ENCODE measurements around the gene KRTDAP. TPM values are rescaled to one million over a fixed set of nuclear protein-coding genes. Genes with fewer than 3 reads are reported as not detected.
"Not testable (repeated sequence)": the region's sequence is repeated elsewhere in the genome, so short reads cannot be mapped to it uniquely, and the experiment has no call there.

The KRTDAP gene
- total RNA-seq, 1 experiment from 2014 or later: not detected

- in situ Hi-C loops (cut with HindIII; ENCODE audit: low pct_unique_long_range_greater_than_20kb, low sequenced_read_pairs): no loop called here
- DNase-seq (ENCODE audit: low read depth, low spot score): no peak
Observed at GRCh38 chr19:35497406-35497805, 7.1 kb upstream of the KRTDAP start.

GRCh38 chr19:35495107-35496064 is 5.1 kb upstream of the KRTDAP start:
- in situ Hi-C loops (cut with HindIII; ENCODE audit: low pct_unique_long_range_greater_than_20kb, low sequenced_read_pairs): no loop called here

GRCh38 chr19:35493971-35494370 is 3.7 kb upstream of the KRTDAP start:
- in situ Hi-C loops (cut with HindIII; ENCODE audit: low pct_unique_long_range_greater_than_20kb, low sequenced_read_pairs): no loop called here

More at GRCh38 chr19:35495107-35496064, 5.1 kb upstream of the KRTDAP start:
- peak; percentile 68 for DNase-seq (ENCODE audit: low read depth, low spot score)

GRCh38 chr19:35491836-35492360 is 1.6 kb upstream of the KRTDAP start:
- no peak for DNase-seq (ENCODE audit: low read depth, low spot score)
- in situ Hi-C loops (cut with HindIII; ENCODE audit: low pct_unique_long_range_greater_than_20kb, low sequenced_read_pairs): no loop called here

More at GRCh38 chr19:35493971-35494370, 3.7 kb upstream of the KRTDAP start:
- DNase-seq (ENCODE audit: low read depth, low spot score): no peak

GRCh38 chr19:35488677-35489076 is 1.6 kb downstream of the KRTDAP start:
- in situ Hi-C loops (cut with HindIII; ENCODE audit: low pct_unique_long_range_greater_than_20kb, low sequenced_read_pairs): no loop called here

GRCh38 chr19:35487656-35488182 is 2.5 kb downstream of the KRTDAP start:
- in situ Hi-C loops (cut with HindIII; ENCODE audit: low pct_unique_long_range_greater_than_20kb, low sequenced_read_pairs): no loop called here
- no peak for DNase-seq (ENCODE audit: low read depth, low spot score)

More at GRCh38 chr19:35488677-35489076, 1.6 kb downstream of the KRTDAP start:
- DNase-seq (ENCODE audit: low read depth, low spot score): no peak

GRCh38 chr19:35486268-35486708 is 4.0 kb downstream of the KRTDAP start:
- in situ Hi-C loops (cut with HindIII; ENCODE audit: low pct_unique_long_range_greater_than_20kb, low sequenced_read_pairs): no loop called here
- DNase-seq (ENCODE audit: low read depth, low spot score): no peak

- in situ Hi-C loops (cut with HindIII; ENCODE audit: low pct_unique_long_range_greater_than_20kb, low sequenced_read_pairs): no loop called here
Observed at GRCh38 chr19:35484252-35485036, 5.8 kb downstream of the KRTDAP start.

GRCh38 chr19:35483089-35483488 is 7.2 kb downstream of the KRTDAP start:
- in situ Hi-C loops (cut with HindIII; ENCODE audit: low pct_unique_long_range_greater_than_20kb, low sequenced_read_pairs): no loop called here
- DNase-seq (ENCODE audit: low read depth, low spot score): no peak

More at GRCh38 chr19:35484252-35485036, 5.8 kb downstream of the KRTDAP start:
- DNase-seq (ENCODE audit: low read depth, low spot score): no peak

GRCh38 chr19:35478794-35479677 is 11.2 kb downstream of the KRTDAP start:
- in situ Hi-C loops (cut with HindIII; ENCODE audit: low pct_unique_long_range_greater_than_20kb, low sequenced_read_pairs): no loop called here
- DNase-seq (ENCODE audit: low read depth, low spot score): no peak

- DNase-seq (ENCODE audit: low read depth, low spot score): peak; percentile 33
- in situ Hi-C loops (cut with HindIII; ENCODE audit: low pct_unique_long_range_greater_than_20kb, low sequenced_read_pairs): no loop called here
Observed at GRCh38 chr19:35476149-35476548, 14.1 kb downstream of the KRTDAP start.

- in situ Hi-C loops (cut with HindIII; ENCODE audit: low pct_unique_long_range_greater_than_20kb, low sequenced_read_pairs); DNase-seq (ENCODE audit: low read depth, low spot score): not testable (repeated sequence)
Observed at GRCh38 chr19:35474594-35474993, 15.7 kb downstream of the KRTDAP start.

GRCh38 chr19:35474104-35474503 is 16.2 kb downstream of the KRTDAP start:
- no peak for DNase-seq (ENCODE audit: low read depth, low spot score)
- in situ Hi-C loops (cut with HindIII; ENCODE audit: low pct_unique_long_range_greater_than_20kb, low sequenced_read_pairs): no loop called here

GRCh38 chr19:35471946-35472345 is 18.3 kb downstream of the KRTDAP start:
- DNase-seq (ENCODE audit: low read depth, low spot score): no peak
- in situ Hi-C loops (cut with HindIII; ENCODE audit: low pct_unique_long_range_greater_than_20kb, low sequenced_read_pairs): no loop called here

GRCh38 chr19:35471075-35471474 is 19.2 kb downstream of the KRTDAP start:
- DNase-seq (ENCODE audit: low read depth, low spot score); in situ Hi-C loops (cut with HindIII; ENCODE audit: low pct_unique_long_range_greater_than_20kb, low sequenced_read_pairs): not testable (repeated sequence)

GRCh38 chr19:35470128-35470527 is 20.1 kb downstream of the KRTDAP start:
- DNase-seq (ENCODE audit: low read depth, low spot score): no peak
- in situ Hi-C loops (cut with HindIII; ENCODE audit: low pct_unique_long_range_greater_than_20kb, low sequenced_read_pairs): no loop called here

- in situ Hi-C loops (cut with HindIII; ENCODE audit: low pct_unique_long_range_greater_than_20kb, low sequenced_read_pairs): no loop called here
- peak; percentile 73 for DNase-seq (ENCODE audit: low read depth, low spot score)
Observed at GRCh38 chr19:35468637-35469036, 21.6 kb downstream of the KRTDAP start.

Data from SK-MEL-5 (cell line).